Endodermal cell (in vitro differentiated cells): ENCODE measurements around the gene COL6A1. TPM values are rescaled to one million over a fixed set of nuclear protein-coding genes. Genes with fewer than 3 reads are reported as not detected.

ENCODE experiments used
- DNase-seq: peaks from one replicate; pipeline ENCODE4 v3.0.0-alpha.2; 2017
- H3K27ac ChIP-seq: 2 replicates; pipeline ENCODE4 v1.5.1; 2013; ENCODE audit warnings: mild to moderate bottlenecking, low read depth, low read length, moderate library complexity
- H3K27me3 ChIP-seq: 2 replicates; pipeline ENCODE4 v1.6.1; 2013; ENCODE audit warnings: mild to moderate bottlenecking, low read length, moderate library complexity; ENCODE audit not compliant: insufficient read depth, control insufficient read depth, poor library complexity, severe bottlenecking
- H3K36me3 ChIP-seq: 2 replicates; pipeline ENCODE4 v1.7.0; 2013; ENCODE audit warnings: mild to moderate bottlenecking, low read length, moderate library complexity; ENCODE audit not compliant: control insufficient read depth, insufficient read depth
- H3K4me1 ChIP-seq: one replicate; pipeline ENCODE4 v1.7.0; 2013; ENCODE audit warnings: low read length; ENCODE audit not compliant: control insufficient read depth, insufficient read depth
- H3K4me3 ChIP-seq: 2 replicates; pipeline ENCODE4 v1.5.1; 2013; ENCODE audit warnings: mild to moderate bottlenecking, low read length, moderate library complexity
- H3K9ac ChIP-seq: 2 replicates; pipeline ENCODE4 v1.6.1; 2013; ENCODE audit warnings: mild to moderate bottlenecking, low read length, moderate library complexity; ENCODE audit not compliant: poor library complexity, severe bottlenecking; ENCODE audit errors: extremely low read depth
- H3K9me3 ChIP-seq: 2 replicates; pipeline ENCODE4 v1.6.1; 2013; ENCODE audit warnings: mild to moderate bottlenecking, low read length, moderate library complexity; ENCODE audit not compliant: control insufficient read depth
- H3K27ac Mint-ChIP-seq: 2 replicates; pipeline ENCODE4 v1.8.0; 2020; ENCODE audit warnings: mixed read lengths
- H3K27me3 Mint-ChIP-seq: 2 replicates; pipeline ENCODE4 v1.8.0; 2021; ENCODE audit warnings: mild to moderate bottlenecking, mixed read lengths; ENCODE audit not compliant: insufficient read depth
- H3K36me3 Mint-ChIP-seq: 2 replicates; pipeline ENCODE4 v1.8.0; 2020; ENCODE audit warnings: low read depth, mixed read lengths
- H3K4me1 Mint-ChIP-seq: 2 replicates; pipeline ENCODE4 v1.8.0; 2020; ENCODE audit warnings: mixed read lengths
- H3K4me3 Mint-ChIP-seq: 2 replicates; pipeline ENCODE4 v1.8.0; 2020; ENCODE audit warnings: mild to moderate bottlenecking, moderate library complexity, mixed read lengths
- H3K9me3 Mint-ChIP-seq: 2 replicates; pipeline ENCODE4 v1.8.0; 2020; ENCODE audit warnings: mild to moderate bottlenecking, mixed read lengths
- CTCF ChIP-seq: fragments of 200-600 bp; sonication (generic); conservative IDR thresholded peaks from 2 replicates; pipeline ENCODE4 v1.5.0; 2021; ENCODE audit warnings: antibody characterized with exemption, mild to moderate bottlenecking
- WGBS, 2 experiments: methylation state at CpG; one replicate each; pipeline versions ENCODE4 v1.1.5 to v1.1.7; 2013; ENCODE audit warnings: missing lambda C conversion rate in 2 of 2, mixed read lengths in 1 of 2; ENCODE audit not compliant: insufficient coverage in 1 of 2, insufficient read length in 1 of 2; 5-methylcytosine and 5-hydroxymethylcytosine counted together
- total RNA-seq, 2 donors: library from RNA; stranded (reverse); fragmentation: NEBNext Ultra II Directional in 1 of 2; extraction: Animal tissue kit (Norgen Biotek cat#: 25700) in 1 of 2; gene quantifications; 2 replicates in 1 of 2; 3 replicates in 1 of 2; pipeline ENCODE4 v1.2.1, GENCODE V29; 2021

Gene COL6A1
- total RNA-seq, 2 donors from 2014 or later: 232 to 407 TPM

GRCh38 chr21:45944601-45945000, 37.0 kb upstream of the COL6A1 start:
- no peaks in the 10 kb centered on the region for H3K9me3 ChIP-seq
- no peak for DNase-seq
- no peaks in the 10 kb centered on the region for H3K36me3 ChIP-seq
- H3K27ac ChIP-seq: no peak overlapping the region
- TF ChIP-seq CTCF: no peak
- H3K9me3 Mint-ChIP-seq: no peaks in the 10 kb centered on the region
- H3K4me3 Mint-ChIP-seq: no peak overlapping the region
- 92 to 95% methylated on average over 12 to 14 of the region's 14 CpGs for WGBS, 2 experiments
- H3K27me3 ChIP-seq: no peaks in the 10 kb centered on the region
- peaks cover 5% of the 10 kb centered on the region for H3K4me1 Mint-ChIP-seq
- H3K4me1 ChIP-seq: no peaks in the 10 kb centered on the region
- H3K27ac Mint-ChIP-seq: no peak overlapping the region
- no peak overlapping the region for H3K9ac ChIP-seq
- no peaks in the 10 kb centered on the region for H3K36me3 Mint-ChIP-seq
- no peak overlapping the region for H3K4me3 ChIP-seq
- H3K27me3 Mint-ChIP-seq: no peaks in the 10 kb centered on the region

- Mint-ChIP-seq H3K27me3 (no peaks in the 10 kb centered on the region), H3K4me1 (peaks cover 5% of the 10 kb centered on the region), H3K9me3 (no peaks in the 10 kb centered on the region), H3K4me3 (no peak overlapping the region), H3K27ac (no peak overlapping the region), H3K36me3 (no peaks in the 10 kb centered on the region)
- 91 to 98% methylated on average over 14 to 24 of the region's 24 CpGs for WGBS, 2 experiments
- Histone ChIP-seq H3K27me3 (no peaks in the 10 kb centered on the region), H3K4me3 (no peak overlapping the region), H3K27ac (no peak overlapping the region), H3K4me1 (no peaks in the 10 kb centered on the region), H3K36me3 (no peaks in the 10 kb centered on the region), H3K9me3 (no peaks in the 10 kb centered on the region), H3K9ac (no peak overlapping the region)
- TF ChIP-seq CTCF: no peak
- no peak for DNase-seq
Measured at GRCh38 chr21:45945066-45945867, 36.3 kb upstream of the COL6A1 start.

GRCh38 chr21:45945868-45946210, 35.7 kb upstream of the COL6A1 start:
- no peak for DNase-seq
- Mint-ChIP-seq H3K27me3 (no peaks in the 10 kb centered on the region), H3K27ac (no peak overlapping the region), H3K4me1 (peaks cover 6% of the 10 kb centered on the region), H3K9me3 (no peaks in the 10 kb centered on the region), H3K36me3 (no peaks in the 10 kb centered on the region), H3K4me3 (no peak overlapping the region)
- no peaks in the 10 kb centered on the region for H3K36me3 ChIP-seq
- 84 to 92% methylated on average over 12 of the region's 12 CpGs for WGBS, 2 experiments
- H3K4me1 ChIP-seq: no peaks in the 10 kb centered on the region
- H3K9ac ChIP-seq: no peak overlapping the region
- H3K27ac ChIP-seq: no peak overlapping the region
- no peaks in the 10 kb centered on the region for H3K27me3 ChIP-seq
- TF ChIP-seq CTCF: no peak
- no peaks in the 10 kb centered on the region for H3K9me3 ChIP-seq
- no peak overlapping the region for H3K4me3 ChIP-seq
